Fibroblast of skin of right biceps (primary cell): Measurements from ENCODE around the gene INSR.
"Not testable (repeated sequence)": the region's sequence is repeated elsewhere in the genome, so short reads cannot be mapped to it uniquely, and the experiment has no call there.

ENCODE experiments used
- DNase-seq: peaks from one replicate; pipeline ENCODE4 v3.0.0-alpha.2; 2013

INSR gene

DNA sequence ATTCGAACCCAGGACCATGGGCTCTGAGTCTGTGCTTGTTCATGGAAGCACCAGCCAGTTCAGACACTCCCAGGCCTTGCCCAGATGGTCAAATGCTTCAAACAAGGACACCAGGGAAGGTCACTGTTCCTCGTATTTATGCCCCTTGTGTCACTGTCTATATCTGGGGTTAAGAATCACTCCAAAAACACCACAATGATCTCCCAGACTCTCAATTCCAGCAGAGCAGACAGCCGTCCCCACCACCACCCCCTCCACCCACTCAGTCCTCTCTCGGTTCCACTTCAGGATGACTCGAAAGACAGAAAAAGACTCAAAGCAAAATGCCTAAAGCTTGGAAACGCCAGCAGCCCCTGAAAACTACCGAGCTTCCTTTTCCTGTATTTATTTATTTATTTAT lies 79.0 kb downstream of the INSR start:
- DNase-seq = no peak

DNA sequence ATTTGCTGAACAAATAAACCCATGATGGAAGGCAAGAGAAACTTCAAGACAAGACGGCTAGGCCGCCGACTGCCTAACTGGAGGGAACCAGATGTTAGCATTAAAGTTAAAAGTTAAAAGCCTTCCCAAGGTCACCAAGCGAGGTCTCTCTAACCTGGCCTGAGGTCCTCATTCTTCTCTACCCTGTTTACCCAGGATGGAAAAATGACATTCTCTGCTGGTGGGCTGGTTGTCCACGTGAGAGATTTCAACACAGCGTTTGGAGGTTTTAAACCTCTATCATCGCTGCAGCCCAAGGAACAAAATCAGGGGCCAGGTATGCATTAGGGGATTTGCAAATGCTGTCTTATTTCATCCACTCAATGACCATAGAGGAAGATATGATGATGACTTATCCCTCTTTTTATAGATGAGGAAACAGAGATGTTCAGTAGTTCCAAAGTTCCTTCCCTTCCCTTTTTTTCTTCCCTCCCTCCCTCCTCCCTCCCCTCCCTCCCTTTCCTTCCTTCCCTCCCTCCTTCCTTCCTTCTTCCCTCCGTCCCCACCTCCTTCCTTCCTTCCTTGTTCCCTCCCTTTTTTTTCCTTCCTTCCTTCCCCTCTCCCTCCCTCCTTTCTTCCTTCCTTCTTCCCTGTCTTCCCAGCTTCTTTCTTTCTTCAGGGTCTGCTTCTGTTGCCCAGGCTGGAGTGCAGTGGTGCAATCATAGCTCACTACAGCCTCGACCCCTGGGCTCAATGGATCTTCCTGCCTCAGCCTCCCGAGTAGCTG lies 79.7 kb downstream of the INSR start:
- no peak for DNase-seq

DNA sequence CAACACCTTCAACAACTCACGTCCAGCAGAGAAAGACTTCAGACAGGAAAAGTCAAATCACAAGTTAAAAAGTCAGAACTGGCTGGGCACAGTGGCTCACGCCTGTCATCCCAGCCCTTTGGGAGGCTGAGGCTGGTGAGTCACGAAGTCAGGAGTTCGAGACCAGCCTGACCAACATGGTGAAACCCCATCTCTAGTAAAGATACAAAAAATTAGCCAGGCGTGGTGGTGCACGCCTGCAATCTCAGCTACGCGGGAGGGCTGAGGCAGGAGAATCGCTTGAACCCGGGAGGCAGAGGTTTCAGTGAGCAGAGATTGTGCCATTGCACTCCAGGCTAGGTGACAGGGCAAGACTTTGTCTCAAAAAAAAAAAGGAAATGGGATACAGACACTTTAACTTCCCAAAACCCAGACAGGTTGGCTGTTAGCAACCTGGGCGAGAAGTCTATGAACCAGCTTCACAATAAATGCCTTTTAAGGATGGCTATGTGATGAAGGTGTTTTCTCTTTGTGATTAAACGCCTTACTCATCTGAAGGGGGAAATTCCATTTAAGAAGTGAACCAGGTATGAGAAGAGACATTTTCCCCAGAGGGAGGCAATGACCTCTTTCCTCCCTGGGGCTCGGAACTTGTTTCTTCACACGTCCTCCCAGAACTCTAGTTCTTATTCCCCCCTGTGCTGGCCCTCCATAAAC lies 80.4 kb downstream of the INSR start:
- DNase-seq = no peak

DNA sequence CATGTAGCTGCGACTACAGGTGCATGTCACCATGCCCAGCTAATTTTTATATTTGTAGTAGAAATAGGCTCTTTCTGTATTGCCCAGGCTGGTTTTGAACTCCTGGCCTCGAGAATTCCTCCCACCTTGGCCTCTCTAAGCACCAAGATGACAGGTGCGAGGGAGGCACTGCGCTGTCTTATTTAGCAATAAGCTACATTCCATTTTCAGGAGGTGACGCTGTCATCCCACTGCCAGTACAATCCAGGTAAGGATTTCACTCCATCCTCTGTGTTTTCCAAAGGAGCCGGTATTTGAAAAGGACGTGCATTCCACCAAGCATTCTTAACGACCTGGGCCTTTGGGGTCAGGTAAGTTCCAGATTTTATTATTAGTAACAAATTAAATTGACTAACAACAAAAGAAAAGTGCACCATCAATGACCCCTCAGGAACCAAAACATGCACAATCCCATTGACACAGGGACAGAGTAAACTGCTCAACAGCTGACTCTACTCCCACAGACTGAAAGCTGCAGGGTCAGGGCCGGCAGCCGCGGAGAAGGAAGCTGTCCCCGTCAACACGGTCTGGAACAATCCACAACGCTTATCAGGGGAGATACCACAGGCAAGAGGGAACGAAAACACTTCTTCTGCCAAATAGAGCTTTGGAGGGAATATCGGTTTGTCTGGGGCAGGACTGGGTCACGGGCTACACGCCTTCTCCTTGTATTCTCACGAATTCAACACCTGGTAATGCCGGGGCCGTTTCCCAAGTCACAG lies 82.8 kb downstream of the INSR start:
- peak; percentile 2 for DNase-seq

DNA sequence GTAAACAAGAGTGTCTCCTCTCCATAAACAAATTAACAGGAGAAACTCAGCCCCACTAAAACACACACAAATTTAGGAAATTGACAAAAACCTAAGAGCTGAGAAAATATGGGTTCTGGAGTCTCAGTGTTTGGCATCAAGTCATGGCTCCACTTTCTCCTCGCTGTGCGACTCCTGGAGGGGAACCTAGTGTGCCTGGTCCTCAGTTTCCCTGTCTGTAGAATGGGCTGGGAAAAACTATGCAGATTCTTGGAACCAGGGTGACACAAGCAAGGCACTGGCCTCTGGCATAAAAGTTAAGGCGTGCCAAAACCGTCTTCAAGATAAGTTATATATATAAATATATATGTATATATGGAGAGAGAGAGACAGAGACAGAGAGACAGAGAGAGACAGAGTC lies 83.9 kb downstream of the INSR start:
- DNase-seq = no peak

DNA sequence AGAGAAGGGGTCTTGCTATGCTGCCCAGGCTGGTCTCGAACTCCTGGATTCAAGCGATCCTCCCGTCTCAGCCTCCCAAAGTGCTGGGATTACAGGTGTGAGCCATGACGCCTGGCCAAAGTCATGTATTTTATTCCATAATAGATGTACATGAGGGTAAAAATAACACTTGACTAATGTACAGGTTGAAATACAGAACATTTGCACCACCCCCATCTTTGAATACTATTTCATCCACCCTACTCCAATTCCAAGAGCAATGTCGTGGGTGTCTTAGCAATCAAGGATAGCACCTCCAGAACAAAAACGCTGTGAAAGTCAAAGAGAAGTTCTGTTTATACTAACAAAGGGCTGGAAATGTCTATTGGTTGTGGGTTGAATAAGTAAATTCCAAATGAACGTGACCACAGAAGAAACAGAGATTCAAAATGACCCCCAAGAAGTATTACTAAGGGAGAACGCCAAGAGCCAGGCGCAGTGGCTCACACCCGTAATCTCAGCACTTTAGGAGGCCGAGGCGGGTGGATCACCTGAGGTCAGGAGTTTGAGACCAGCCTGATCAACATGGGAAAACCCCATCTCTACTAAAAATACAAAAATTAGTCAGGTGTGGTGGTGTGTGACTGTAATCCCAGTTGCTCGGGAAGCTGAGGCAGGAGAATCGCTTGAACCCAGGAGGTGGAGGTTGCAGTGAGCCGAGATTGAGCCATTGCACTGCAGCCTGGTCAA lies 84.5 kb downstream of the INSR start:
- DNase-seq = not testable (repeated sequence)

DNA sequence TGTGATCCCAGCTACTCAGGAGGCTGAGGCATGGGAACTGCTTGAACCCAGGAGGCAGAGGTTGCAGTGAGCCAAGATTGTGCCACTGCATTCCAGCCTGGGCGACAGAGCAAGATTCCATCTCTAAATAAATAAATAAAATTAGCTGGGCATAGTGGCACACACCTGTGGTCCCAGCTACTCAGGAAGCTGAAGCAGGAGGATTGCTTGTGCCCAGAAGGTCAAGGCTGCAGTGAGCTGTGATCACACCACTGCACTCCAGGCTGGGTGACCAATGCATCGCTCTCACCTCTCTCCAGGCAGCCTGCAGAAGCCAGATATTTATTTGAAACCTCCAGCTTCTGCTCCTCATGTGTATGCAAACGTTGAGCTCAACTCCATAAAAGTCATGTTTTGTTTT lies 85.2 kb downstream of the INSR start:
- not testable (repeated sequence) for DNase-seq

DNA sequence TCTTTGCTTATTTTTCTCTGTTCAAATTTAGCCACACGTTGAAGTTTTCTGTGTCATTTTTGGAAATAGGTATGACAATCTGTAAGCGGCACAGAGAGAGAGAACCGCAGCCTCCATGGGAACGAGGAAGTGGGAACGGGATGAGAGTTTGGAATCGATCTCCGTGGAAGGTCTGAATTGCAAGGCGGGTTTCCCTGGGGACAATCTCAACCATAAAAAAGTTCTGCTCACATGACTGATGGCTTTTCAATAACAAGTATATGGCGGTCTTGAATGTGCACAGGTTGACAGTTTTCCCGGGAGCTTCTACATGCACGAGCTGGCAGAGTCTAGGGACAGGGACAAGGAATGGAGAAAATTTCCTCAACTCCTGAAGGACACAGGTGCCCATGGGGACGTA lies 90.9 kb downstream of the INSR start:
- DNase-seq = no peak

DNA sequence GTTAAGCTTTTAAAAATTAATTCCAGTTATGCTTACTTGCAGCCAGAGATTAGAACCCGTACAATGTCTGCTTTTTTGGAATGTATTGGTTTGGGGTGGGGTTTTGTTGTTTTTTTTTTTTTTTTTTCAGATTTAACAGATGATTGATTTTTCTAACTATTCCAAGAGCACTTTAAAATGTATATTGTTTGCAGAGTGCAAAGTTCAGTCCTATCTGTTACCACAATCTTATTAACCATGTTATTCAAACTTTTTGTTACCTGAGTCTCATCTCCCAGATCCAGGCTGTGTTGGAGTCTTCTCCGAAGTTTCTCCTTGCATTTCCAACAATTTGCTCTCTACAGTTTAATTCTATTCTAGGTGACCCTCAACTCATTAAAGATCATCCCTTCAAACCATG lies 91.3 kb downstream of the INSR start:
- no peak for DNase-seq

DNA sequence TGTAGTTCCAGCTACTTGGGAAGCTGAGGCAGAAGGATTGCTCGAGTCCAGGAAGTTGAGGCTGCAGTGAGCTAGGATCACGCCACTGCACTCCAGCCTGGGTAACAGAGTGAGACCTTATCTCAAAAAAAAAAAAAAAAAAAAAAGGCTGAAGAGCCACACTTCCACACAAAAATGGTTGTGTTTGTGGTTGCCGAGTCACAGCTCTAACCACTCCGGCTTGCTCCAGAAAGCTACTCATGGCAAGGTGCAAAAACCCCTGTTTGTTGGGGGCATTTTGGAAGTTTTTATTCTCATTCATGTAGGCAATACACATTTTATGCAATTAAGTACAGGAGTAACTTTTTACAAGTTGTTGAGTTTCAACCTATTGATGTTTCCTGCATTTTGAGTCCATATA lies 93.5 kb downstream of the INSR start:
- DNase-seq = no peak

DNA sequence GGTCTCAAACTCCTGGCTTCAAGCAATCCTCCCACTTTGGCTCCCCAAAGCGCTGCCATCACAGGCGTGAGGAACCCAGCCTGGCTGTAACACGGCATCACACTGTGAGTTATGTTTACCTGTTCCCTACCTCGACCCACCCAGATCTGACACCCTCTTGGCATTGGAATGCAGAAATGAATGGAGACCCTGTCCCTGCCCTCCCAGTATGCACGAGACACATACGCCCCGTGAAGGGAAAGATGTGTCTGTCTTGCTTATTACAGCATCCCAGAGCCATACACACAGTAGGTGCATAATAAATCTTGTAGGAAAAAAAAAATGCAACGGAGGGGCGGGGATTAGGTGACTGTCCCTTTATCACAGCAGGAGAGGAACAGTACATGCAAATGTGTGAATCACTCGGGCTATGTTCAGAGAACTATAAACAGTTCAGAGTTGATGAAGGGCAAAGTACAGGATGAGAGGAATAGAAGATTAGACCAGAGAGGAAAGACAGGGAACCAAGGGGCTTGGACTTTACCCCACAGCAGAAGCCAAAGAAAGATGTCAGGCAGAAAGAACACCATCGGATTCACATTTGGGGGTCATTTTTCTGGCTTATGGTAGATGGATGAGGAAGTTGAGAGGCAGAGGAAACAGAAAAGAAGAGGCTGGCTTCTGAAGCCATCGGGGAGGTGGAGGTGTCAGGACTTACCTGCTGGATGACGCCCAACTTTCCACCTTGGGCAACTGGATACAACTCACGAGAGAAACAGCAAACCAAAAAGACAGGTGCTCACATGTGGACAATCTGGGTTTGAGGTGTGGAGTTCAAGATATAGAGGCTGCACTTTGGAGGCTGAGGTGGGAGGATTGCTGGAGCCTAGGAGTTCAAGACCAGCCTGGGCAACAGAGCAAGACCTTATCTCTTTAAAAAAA lies 94.3 kb downstream of the INSR start:
- DNase-seq = no peak

DNA sequence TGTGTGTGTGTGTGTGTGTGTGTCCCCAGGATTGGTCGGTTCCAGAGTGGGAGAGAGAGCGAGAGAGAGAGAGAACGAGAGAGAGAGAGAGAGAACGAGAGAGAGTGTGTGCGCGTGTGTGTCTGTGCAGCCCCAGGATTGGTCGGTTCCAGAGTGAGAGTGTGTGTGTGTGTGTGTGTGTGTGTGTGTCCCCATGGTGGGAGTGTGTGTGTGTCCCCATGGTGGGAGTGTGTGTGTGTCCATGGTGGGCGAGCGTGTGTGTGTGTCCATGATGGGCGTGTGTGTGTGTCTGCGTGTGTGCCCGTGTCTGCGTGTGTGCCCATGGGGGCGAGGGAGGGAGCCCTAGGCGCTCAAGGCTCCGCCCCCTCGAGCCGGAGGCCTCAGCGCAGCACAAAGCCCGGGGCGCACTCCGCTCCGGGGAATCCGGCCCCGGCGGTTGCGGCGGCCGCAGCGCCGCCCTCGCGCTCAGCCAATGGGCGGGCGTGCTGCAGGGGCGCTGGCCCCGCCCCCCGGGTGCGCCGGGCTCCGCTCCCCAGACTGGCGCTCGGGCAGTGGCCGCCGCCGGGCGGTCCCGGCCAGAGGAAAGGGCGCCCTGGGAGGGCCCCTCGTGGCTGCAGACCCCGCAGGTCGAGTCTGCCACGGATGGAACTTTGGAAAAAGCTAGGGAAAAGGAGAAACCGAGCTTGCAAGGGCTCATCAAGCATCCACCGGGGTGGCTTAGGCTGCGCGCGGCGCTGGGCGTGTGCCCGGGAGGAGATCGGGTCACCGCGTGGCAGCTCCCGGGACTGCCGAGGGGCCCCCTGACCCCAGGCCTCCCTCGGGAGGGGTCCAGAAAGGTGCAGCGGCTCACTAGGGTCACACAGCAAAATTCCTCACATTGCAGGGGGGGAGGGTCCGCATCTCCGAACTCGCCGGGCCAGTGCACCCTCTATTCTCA lies 96.2 kb downstream of the INSR start:
- DNase-seq = peak; percentile 95

DNA sequence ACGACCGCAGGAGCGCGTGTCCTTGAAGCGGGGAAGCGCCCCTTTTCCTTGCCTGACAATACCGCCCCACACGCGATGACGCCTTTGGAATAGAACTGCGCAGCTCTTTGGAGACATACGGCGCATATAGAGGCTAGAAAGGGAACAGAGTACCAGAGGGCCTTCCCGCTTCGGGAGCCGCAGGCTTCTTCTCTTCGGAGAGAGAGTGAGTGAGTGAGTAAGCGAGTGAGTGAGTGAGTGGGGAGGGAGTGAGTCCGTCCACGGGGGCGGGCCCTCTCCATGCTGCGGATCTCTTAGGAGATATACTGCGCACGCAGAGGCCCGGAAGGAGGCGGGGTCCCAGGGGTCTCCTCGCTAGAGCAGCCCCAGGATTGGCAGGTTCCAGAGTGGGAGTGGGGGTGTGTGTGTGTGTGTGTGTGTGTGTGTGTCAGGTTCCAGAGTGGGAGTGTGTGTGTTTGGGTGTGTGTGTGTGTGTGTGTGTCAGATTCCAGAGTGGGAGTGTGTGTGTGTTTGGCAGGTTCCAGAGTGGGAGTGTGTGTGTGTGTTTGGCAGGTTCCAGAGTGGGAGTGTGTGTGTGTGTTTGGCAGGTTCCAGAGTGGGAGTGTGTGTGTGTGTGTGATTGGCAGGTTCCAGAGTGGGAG lies 97.0 kb downstream of the INSR start:
- DNase-seq = peak; percentile 98

DNA sequence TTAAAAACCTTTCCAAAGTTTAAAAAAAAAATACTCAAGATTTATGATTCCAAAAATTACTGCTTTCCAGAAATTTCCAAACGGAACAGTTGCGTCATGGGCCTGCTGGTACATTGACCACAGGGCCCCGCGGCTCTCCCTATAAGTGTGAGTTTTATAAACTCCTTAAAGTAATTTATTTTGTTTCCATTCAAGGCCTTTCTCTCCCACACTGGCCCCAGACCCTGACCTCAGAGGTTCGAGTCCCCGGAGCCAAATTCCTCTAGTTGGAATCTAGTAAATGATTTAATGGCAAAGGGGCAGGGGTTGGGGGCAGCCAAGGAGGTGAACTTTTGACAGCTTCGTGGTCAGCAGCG lies 97.5 kb downstream of the INSR start:
- DNase-seq = no peak

DNA sequence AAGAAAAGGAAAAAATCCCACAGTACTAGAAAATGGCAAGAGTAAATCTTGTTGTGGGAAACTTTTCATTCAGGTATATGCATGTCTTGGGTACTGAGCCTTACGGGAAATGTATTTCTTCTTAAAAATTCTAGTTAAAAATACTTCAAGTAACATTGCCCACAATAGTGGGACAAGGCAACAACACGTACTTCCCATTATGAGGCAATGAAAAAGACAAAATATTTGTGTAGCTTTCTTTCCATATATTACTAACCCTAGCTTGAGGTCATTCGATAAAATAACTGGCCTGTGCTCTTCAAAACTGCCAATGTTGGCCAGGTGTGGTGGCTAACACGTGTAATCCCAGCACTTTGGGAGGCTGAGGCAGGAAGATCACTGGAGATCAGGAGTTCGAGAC lies 99.2 kb downstream of the INSR start:
- no peak for DNase-seq

DNA sequence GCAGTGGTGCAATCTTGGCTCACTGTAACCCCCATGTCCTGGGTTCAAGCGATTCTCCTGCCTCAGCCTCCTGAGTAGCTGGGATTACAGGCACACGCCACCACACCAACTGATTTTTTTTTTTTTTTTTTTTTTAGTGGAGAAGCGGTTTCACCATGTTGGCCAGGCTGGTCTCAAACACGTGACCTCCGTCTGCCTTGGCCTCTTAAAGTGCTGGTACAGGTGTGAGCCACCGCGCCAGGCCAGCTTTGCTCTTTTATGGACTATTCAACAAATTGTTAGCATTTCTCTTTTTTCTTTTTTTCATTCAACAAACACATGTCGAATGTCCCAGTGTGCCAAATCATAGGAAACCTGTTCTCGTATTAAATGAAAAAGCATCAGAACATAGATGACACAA lies 99.6 kb downstream of the INSR start:
- DNase-seq = no peak

DNA sequence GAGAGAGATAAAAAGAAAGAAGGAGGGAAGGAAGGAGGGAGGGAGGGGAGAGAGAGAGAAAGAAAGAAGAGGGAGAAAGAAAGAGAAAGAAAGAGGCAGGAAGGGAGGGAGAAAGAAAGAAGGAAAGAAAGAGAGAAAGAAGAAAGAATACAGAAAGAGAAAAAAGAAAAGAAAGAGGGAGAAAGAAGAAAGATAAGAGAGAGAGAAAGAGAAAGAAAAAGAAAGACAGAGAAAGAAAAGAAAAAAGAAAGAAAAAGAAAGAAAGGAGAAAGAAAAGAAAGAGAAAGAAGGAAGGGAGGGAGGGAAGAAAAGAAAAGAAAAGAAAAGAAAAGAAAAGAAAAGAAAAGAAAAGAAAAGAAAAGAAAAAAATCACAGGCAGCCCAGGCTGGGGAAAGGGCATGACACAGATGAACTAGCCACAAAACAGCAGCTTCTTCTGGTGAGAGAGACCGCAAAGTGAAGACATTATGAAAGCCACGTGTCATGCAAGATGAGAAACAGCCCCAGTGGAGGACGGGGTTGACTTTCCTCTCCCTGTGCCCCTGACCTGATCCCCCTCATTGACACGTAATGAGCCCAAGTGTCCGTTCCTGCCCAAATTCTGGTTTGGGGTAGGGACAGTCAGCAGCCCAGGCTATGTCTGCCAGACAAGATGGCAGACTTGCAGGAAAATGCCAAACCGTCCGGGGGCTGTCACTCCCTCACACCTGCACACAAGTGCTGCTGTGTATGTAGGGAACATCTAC lies 102.1 kb downstream of the INSR start:
- DNase-seq = peak; percentile 48

DNA sequence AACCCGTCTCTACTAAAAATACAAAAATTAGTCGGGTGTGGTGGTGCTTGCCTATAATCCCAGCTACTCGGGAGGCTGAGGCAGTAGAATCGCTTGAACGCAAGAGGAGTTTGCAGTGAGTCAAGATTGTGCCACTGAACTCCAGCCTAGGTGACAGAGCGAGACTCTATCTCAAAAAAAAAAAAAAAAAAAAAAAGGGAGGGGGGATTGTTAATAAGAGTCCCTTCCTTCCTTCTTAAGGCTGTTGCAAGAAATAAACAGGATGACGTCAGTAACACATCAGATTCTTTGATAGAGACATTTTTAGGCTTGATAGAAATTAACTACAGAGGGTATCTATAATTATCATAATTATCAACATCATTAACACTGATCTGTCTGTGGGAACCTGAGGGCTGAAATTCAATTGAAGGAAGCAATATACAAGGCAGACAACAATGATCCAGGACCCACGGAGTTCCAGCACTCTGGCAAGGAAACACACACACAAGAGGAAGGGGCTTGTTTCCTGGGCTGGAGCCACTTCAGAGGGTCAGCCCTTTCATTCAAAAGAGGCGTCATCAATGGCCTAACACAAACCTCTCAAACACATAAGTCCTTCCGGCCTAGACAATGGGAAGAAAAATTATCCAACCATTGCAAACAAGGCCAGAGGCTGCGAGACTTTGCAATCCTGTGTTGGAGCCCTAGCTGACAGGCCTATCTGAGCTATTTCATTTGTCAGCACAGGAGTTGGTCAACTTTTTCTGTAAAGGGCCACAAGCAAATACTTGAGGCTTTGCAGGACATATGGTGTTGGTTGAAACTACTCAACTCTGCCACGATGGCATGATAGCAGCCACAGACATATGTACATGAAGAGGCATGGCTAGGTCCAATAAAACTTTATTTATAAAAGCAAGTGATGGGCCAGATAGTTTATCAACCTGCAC lies 105.2 kb downstream of the INSR start:
- no peak for DNase-seq
